Adrenal gland (tissue), 12 donors: ENCODE results near the gene TGFB2. TPM values are rescaled to one million over a fixed set of nuclear protein-coding genes. Genes with fewer than 3 reads are reported as not detected.

Source experiments
- DNase-seq, 7 donors: peaks; one replicate each; pipeline ENCODE4 v3.0.0-alpha.2; 2019 to 2020
- H3K27ac ChIP-seq, 5 donors: fragments of 200-600 bp; sonication (generic) in 4 of 5; 1 replicate in 3 of 5; 2 replicates in 2 of 5; pipeline versions ENCODE4 v1.5.1 to v1.8.0; 2016 to 2020; ENCODE audit warnings: mild to moderate bottlenecking in 1 of 5
- H3K27me3 ChIP-seq: fragments of 200-600 bp; 2 replicates; pipeline ENCODE4 v1.8.0; 2021
- H3K36me3 ChIP-seq, 2 donors: fragments of 200-600 bp; replicated peaks in 1 of 2; 1 replicate in 1 of 2; 2 replicates in 1 of 2; pipeline versions ENCODE4 v1.5.1 to v1.8.0; 2018 to 2022
- H3K4me1 ChIP-seq, 2 donors: fragments of 200-600 bp; replicated peaks in 1 of 2; 1 replicate in 1 of 2; 2 replicates in 1 of 2; pipeline versions ENCODE4 v1.5.1 to v1.8.0; 2018 to 2021
- H3K4me3 ChIP-seq, 4 donors: fragments of 200-600 bp; sonication (generic) in 3 of 4; one replicate each; pipeline ENCODE4 v1.5.1; 2016 to 2018
- H3K9me3 ChIP-seq, 3 donors: fragments of 200-600 bp; sonication (generic) in 1 of 3; replicated peaks in 1 of 3; 1 replicate in 2 of 3; 2 replicates in 1 of 3; pipeline versions ENCODE4 v1.5.1 to v1.8.0; 2016 to 2021
- POLR2A ChIP-seq, 2 donors: fragments of 450-650 bp; IDR thresholded peaks; one replicate each; pipeline ENCODE4 v1.6.1; 2017; ENCODE audit warnings: antibody characterized with exemption in 2 of 2, mild to moderate bottlenecking in 2 of 2, moderate library complexity in 1 of 2
- WGBS, 4 donors: extraction: QIAGEN DNeasy Blood & Tissue Kit in 2 of 4; methylation state at CpG; one replicate each; pipeline versions ENCODE4 v1.1.5 to v1.1.7; 2013 to 2017; 5-methylcytosine and 5-hydroxymethylcytosine counted together
- intact Hi-C, 2 donors: fragments of 100-400 bp; cut with DNase I; formaldehyde crosslinking; loops; one replicate each; pipeline versions ENCODE4 v1.14.1 to v1.15.0; 2022 to 2023
- polyA plus RNA-seq, 3 donors: library from polyadenylated mRNA; stranded (reverse); fragments of 200-250 nt in 2 of 3; fragments of 350-450 nt in 1 of 3; fragmentation: Illumina TruSeq in 1 of 3; extraction: RNeasy Lipid Tissue Mini Kit (QIAGEN cat#74804) in 1 of 3; gene quantifications; one replicate each; pipeline ENCODE4 v1.2.3, GENCODE V29; 2013 to 2014
- total RNA-seq, 9 donors: library from RNA; depleted of rRNA in 4 of 9; stranded (reverse); fragments of >200 nt in 4 of 9; fragments of 120-200 nt in 1 of 9; fragmentation: NEBNext Ultra II Directional in 1 of 9; extraction: Animal tissue kit (Norgen Biotek cat#: 25700) in 1 of 9; gene quantifications; one replicate each; pipeline versions ENCODE4 v1.1.0 to v1.2.4, GENCODE V29; 2013 to 2023
- TF ChIP-seq, protein P1 (sequence below), 6 experiments: fragments of 450-650 bp in 4 of 6; fragments of 200-600 bp in 2 of 6; sonication (generic) in 1 of 6; IDR thresholded peaks; 1 replicate in 5 of 6; 2 replicates in 1 of 6; pipeline versions ENCODE4 v1.5.1 to v1.8.0; 2016 to 2021; ENCODE audit warnings: antibody characterized with exemption in 6 of 6, mild to moderate bottlenecking in 2 of 6, moderate library complexity in 1 of 6
- donor health status: healthy with polysubstance abuse.
- donor health status: Bipolar disorder and iron deficiency.
- donor health status: DM: yes; HTN: yes; CAD: no.
- donor health status: DM: no; HTN: no; CAD: no.
- donor health status: DM: no; HTN: no; CAD: no.
- donor health status: DM: yes; HTN: yes; CAD: no.

Gene TGFB2
- total and polyA plus RNA-seq, 12 donors = 0.24 to 4.2 (median 1.7) TPM

DNA sequence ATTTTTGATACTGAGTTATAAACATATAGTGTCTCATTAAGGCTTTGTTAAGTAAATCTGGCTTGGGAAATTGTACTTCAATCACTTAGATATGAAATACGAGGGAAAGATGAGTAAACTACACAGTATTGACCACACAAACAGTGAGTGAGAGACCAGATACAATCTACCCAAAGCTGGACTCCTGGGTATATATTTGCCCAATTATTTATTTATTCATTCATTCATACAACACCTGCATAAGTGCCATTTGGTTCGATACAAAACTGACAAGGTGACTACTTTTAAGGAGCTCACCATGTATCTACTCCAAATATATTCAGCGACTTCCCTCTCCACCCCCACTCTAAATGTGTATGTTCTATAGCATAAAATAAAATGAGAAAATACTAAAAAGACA lies 143.4 kb downstream of the TGFB2 start:
- WGBS, 4 donors = 87 to 91% (median 90%) methylated on average over 3 of the region's 3 CpGs
- Histone ChIP-seq H3K4me3 (no peak overlapping the region), H3K27me3 (no peaks in the 10 kb centered on the region), H3K36me3 (no peaks in the 10 kb centered on the region), H3K27ac (no peak overlapping the region), H3K9me3 (no peaks in the 10 kb centered on the region), H3K4me1 (peaks cover 0 to 5% of the 10 kb centered on the region in 2 donors)
- TF ChIP-seq, protein P1, sequence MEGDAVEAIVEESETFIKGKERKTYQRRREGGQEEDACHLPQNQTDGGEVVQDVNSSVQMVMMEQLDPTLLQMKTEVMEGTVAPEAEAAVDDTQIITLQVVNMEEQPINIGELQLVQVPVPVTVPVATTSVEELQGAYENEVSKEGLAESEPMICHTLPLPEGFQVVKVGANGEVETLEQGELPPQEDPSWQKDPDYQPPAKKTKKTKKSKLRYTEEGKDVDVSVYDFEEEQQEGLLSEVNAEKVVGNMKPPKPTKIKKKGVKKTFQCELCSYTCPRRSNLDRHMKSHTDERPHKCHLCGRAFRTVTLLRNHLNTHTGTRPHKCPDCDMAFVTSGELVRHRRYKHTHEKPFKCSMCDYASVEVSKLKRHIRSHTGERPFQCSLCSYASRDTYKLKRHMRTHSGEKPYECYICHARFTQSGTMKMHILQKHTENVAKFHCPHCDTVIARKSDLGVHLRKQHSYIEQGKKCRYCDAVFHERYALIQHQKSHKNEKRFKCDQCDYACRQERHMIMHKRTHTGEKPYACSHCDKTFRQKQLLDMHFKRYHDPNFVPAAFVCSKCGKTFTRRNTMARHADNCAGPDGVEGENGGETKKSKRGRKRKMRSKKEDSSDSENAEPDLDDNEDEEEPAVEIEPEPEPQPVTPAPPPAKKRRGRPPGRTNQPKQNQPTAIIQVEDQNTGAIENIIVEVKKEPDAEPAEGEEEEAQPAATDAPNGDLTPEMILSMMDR (IDR thresholded peaks at IDR 0.05) = no peak
- no peak for TF ChIP-seq POLR2A (IDR thresholded peaks at IDR 0.05)
- no peak for DNase-seq
- intact Hi-C loops = no loop called here

DNA sequence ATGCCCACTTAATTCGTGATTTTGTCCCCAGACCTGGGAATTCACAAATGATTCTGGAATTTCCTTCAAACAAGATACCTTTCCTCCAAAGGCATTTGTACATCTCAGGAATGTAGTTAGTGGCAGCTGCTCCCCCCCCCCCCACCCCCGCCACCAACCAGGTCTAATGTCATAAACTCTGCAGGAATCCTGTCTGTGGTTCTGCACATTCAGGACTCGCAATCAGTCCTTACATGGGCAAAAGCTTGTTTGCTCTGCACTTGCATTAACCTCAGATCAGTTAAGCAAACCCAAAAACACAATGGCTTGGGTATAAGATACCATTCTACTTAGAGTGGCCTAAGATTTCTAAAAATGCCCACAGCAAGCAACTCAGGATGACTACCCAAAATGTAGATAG lies 143.8 kb downstream of the TGFB2 start:
- Histone ChIP-seq H3K9me3 (no peaks in the 10 kb centered on the region), H3K36me3 (no peaks in the 10 kb centered on the region), H3K4me3 (no peak overlapping the region), H3K27me3 (no peaks in the 10 kb centered on the region), H3K4me1 (peaks cover 0 to 5% of the 10 kb centered on the region in 2 donors), H3K27ac (no peak overlapping the region)
- no peak for DNase-seq
- 87 to 100% (median 92%) methylated on average over 3 of the region's 3 CpGs for WGBS, 4 donors
- intact Hi-C loops = no loop called here
- TF ChIP-seq POLR2A (IDR thresholded peaks at IDR 0.05) = no peak
- TF ChIP-seq, protein P1 (IDR thresholded peaks at IDR 0.05) = no peak

DNA sequence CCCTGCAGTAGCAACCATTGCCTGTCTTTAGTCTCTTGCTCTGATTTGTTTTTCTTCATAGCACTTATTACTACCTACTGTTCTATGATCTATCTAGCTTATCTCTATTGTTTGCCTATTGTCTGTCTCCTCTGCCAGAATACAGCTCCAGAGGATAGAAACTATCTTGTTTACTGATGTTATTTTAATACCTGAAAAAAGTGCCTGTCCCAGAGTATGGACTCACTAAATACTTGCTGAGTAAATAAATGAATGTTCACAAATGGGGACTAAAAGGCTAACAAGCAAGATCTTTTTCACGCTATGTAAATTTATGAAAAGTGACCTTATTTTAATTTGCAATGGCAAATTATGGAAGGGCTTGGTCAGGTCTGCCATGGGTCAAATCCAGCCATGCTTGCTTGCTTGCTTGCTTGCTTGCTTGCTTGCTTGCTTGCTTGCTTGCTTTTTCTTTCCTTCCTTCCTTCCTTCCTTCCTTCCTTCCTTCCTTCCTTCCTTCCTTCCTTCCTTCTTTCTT lies 145.3 kb downstream of the TGFB2 start:
- 81 to 100% (median 93%) methylated on average over 1 of the region's 1 CpG for WGBS, 4 donors
- Histone ChIP-seq H3K27ac (no peak overlapping the region), H3K4me1 (peaks cover 0 to 5% of the 10 kb centered on the region in 2 donors), H3K9me3 (no peaks in the 10 kb centered on the region), H3K4me3 (no peak overlapping the region), H3K27me3 (no peaks in the 10 kb centered on the region), H3K36me3 (no peaks in the 10 kb centered on the region)
- DNase-seq = no peak
- intact Hi-C loops = no loop called here
- TF ChIP-seq, protein P1 (IDR thresholded peaks at IDR 0.05) = no peak
- no peak for TF ChIP-seq POLR2A (IDR thresholded peaks at IDR 0.05)

DNA sequence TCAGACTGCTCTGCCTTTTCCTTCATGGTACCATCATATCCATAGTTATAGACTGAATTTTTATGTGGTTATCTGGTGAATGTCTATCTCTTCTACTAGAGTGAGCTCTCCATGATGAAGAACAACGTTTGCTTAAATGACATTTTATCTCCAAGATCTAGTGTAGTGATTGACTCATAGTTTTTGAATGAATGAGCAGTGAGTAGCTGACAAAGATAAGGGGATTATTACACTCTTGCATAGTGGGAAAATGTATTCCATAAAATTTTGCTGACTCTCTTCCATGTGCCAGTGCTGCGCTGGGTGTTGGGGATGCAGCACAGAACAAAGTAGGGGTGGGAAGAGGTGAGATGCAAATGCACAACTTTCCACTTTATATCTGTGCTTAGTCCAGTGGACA lies 147.7 kb downstream of the TGFB2 start:
- TF ChIP-seq, protein P1 (IDR thresholded peaks at IDR 0.05) = no peak
- no peak for TF ChIP-seq POLR2A (IDR thresholded peaks at IDR 0.05)
- Histone ChIP-seq H3K36me3 (no peaks in the 10 kb centered on the region), H3K27ac (no peak overlapping the region), H3K4me1 (peaks cover 0 to 4% of the 10 kb centered on the region in 2 donors), H3K4me3 (no peak overlapping the region), H3K9me3 (no peaks in the 10 kb centered on the region), H3K27me3 (no peaks in the 10 kb centered on the region)
- DNase-seq = no peak
- intact Hi-C loops = no loop called here
- WGBS, 4 donors = 61 to 75% (median 65%) methylated on average over 2 of the region's 2 CpGs
